Upper lobe of left lung (tissue), 6 donors: Measurements from ENCODE around the gene FBXW7. TPM values are rescaled to one million over a fixed set of nuclear protein-coding genes. Genes with fewer than 3 reads are reported as not detected.

Source experiments
- ATAC-seq, 2 donors: fragments of 200-7000 bp; cut with Tn5 transposase; one replicate each; pipeline ENCODE4 v1.9.1; 2022; ENCODE audit warnings: mild to moderate bottlenecking in 2 of 2, moderate library complexity in 2 of 2; ENCODE audit not compliant: low FRiP score in 2 of 2
- DNase-seq, 2 donors: peaks; one replicate each; pipeline ENCODE4 v3.0.0-alpha.2; 2019 to 2020
- H3K27ac ChIP-seq, 4 donors: fragments of 200-600 bp; sonication (generic); one replicate each; pipeline ENCODE4 v1.5.1; 2016 to 2019
- H3K27me3 ChIP-seq, 4 donors: fragments of 200-600 bp; sonication (generic); one replicate each; pipeline ENCODE4 v1.5.1; 2017 to 2019
- H3K36me3 ChIP-seq, 4 donors: fragments of 200-600 bp; sonication (generic); one replicate each; pipeline ENCODE4 v1.5.1; 2016 to 2019
- H3K4me1 ChIP-seq, 4 donors: fragments of 200-600 bp; sonication (generic); one replicate each; pipeline ENCODE4 v1.5.1; 2018 to 2019
- H3K4me3 ChIP-seq, 4 donors: fragments of 200-600 bp; sonication (generic); one replicate each; pipeline ENCODE4 v1.5.1; 2017 to 2019; ENCODE audit warnings: mild to moderate bottlenecking in 2 of 4, moderate library complexity in 1 of 4
- H3K9me3 ChIP-seq, 4 donors: fragments of 200-600 bp; sonication (generic); one replicate each; pipeline ENCODE4 v1.5.1; 2018 to 2019
- CTCF ChIP-seq, 6 experiments: fragments of 450-650 bp in 4 of 6; fragments of 200-600 bp in 2 of 6; sonication (generic) in 2 of 6; IDR thresholded peaks; one replicate each; pipeline ENCODE4 v1.5.1; 2016 to 2019; ENCODE audit warnings: antibody characterized with exemption in 6 of 6
- EP300 ChIP-seq, 4 donors: sonication (generic); formaldehyde crosslinking; IDR thresholded peaks; one replicate each; pipeline ENCODE4 v1.5.1; 2017; ENCODE audit warnings: antibody characterized with exemption in 4 of 4, control low read depth in 2 of 4
- POLR2A ChIP-seq, 4 donors: fragments of 450-650 bp; IDR thresholded peaks; one replicate each; pipeline ENCODE4 v1.5.1; 2016 to 2017; ENCODE audit warnings: antibody characterized with exemption in 4 of 4, mild to moderate bottlenecking in 2 of 4
- POLR2AphosphoS5 ChIP-seq, 2 donors: sonication (generic); formaldehyde crosslinking; IDR thresholded peaks; one replicate each; pipeline ENCODE4 v1.5.1; 2017; ENCODE audit warnings: antibody characterized with exemption in 2 of 2
- WGBS, 2 donors: methylation state at CpG; one replicate each; pipeline ENCODE4 v1.1.5; 2017 to 2018; 5-methylcytosine and 5-hydroxymethylcytosine counted together
- total RNA-seq, 6 donors: library from RNA; depleted of rRNA in 4 of 6; stranded (reverse); fragments of >200 nt in 4 of 6; gene quantifications; one replicate each; pipeline versions ENCODE4 v1.1.0 to v1.2.1, GENCODE V29; 2016 to 2021
- donor health status: DM: no; HTN: no; CAD: no; lungs with moderate emphysema.
- donor health status: DM: no; HTN: yes; CAD: no; lungs with severe emphysema.

The FBXW7 gene
- total RNA-seq, 6 donors from 2014 or later = 36.5 to 116 (median 52.5) TPM

- Histone ChIP-seq H3K4me1 (peaks cover 0 to 6% (median 5%) of the 10 kb centered on the region in 4 donors), H3K4me3 (no peak overlapping the region), H3K27ac (no peak overlapping the region), H3K9me3 (no peaks in the 10 kb centered on the region), H3K27me3 (no peaks in the 10 kb centered on the region), H3K36me3 (peaks cover 0 to under 1% (median 0%) of the 10 kb centered on the region in 4 donors)
- DNase-seq = no peak
- ATAC-seq = no peak
- TF ChIP-seq CTCF (IDR thresholded peaks at IDR 0.05) (no peak), EP300 (IDR thresholded peaks at IDR 0.05) (no peak), POLR2A (IDR thresholded peaks at IDR 0.05) (no peak), POLR2AphosphoS5 (IDR thresholded peaks at IDR 0.05) (no peak)
- WGBS, 2 donors = 88 to 94% methylated on average over 1 of the region's 1 CpG
These were observed 137.8 kb downstream of the FBXW7 start for GRCh38 chr4:152398060-152398459.

- Histone ChIP-seq H3K9me3 (no peaks in the 10 kb centered on the region), H3K36me3 (no peaks in the 10 kb centered on the region), H3K27me3 (no peaks in the 10 kb centered on the region), H3K4me3 (no peak overlapping the region), H3K27ac (no peak overlapping the region), H3K4me1 (peaks cover 0 to 6% (median 5%) of the 10 kb centered on the region in 4 donors)
- no peak for TF ChIP-seq EP300 (IDR thresholded peaks at IDR 0.05)
- no peak for TF ChIP-seq CTCF (IDR thresholded peaks at IDR 0.05)
- TF ChIP-seq POLR2A (IDR thresholded peaks at IDR 0.05) = no peak
- ATAC-seq = no peak
- WGBS, 2 donors = 80 to 86% methylated on average over 4 of the region's 4 CpGs
- no peak for DNase-seq
These were observed 141.1 kb downstream of the FBXW7 start for GRCh38 chr4:152394791-152395190.

- Histone ChIP-seq H3K36me3 (no peaks in the 10 kb centered on the region), H3K4me1 (no peaks in the 10 kb centered on the region), H3K4me3 (no peak overlapping the region), H3K9me3 (no peaks in the 10 kb centered on the region), H3K27me3 (no peaks in the 10 kb centered on the region), H3K27ac (no peak overlapping the region)
- 97 to 100% methylated on average over 3 of the region's 3 CpGs for WGBS, 2 donors
- ATAC-seq (no peak), DNase-seq (no peak)
- TF ChIP-seq EP300 (IDR thresholded peaks at IDR 0.05) (no peak), CTCF (IDR thresholded peaks at IDR 0.05) (no peak), POLR2A (IDR thresholded peaks at IDR 0.05) (no peak), POLR2AphosphoS5 (IDR thresholded peaks at IDR 0.05) (no peak)
These were observed 143.8 kb downstream of the FBXW7 start for GRCh38 chr4:152392079-152392478.

- no peaks in the 10 kb centered on the region for H3K27me3 ChIP-seq
- no peak overlapping the region for H3K4me3 ChIP-seq
- no peaks in the 10 kb centered on the region for H3K36me3 ChIP-seq
- no peak overlapping the region for H3K27ac ChIP-seq
- H3K9me3 ChIP-seq = no peaks in the 10 kb centered on the region
- TF ChIP-seq POLR2A (IDR thresholded peaks at IDR 0.05) (no peak), CTCF (IDR thresholded peaks at IDR 0.05) (no peak), EP300 (IDR thresholded peaks at IDR 0.05) (no peak), POLR2AphosphoS5 (IDR thresholded peaks at IDR 0.05) (no peak)
- no peak for ATAC-seq
- no peak for DNase-seq
- WGBS, 2 donors = 86 to 90% methylated on average over 1 of the region's 1 CpG
- no peaks in the 10 kb centered on the region for H3K4me1 ChIP-seq
These were observed 145.7 kb downstream of the FBXW7 start for GRCh38 chr4:152390216-152390615.

- H3K9me3 ChIP-seq = no peaks in the 10 kb centered on the region
- no peaks in the 10 kb centered on the region for H3K4me1 ChIP-seq
- DNase-seq = no peak
- WGBS, 2 donors = 82 to 90% methylated on average over 2 of the region's 2 CpGs
- H3K27ac ChIP-seq = no peak overlapping the region
- H3K36me3 ChIP-seq = no peaks in the 10 kb centered on the region
- TF ChIP-seq EP300 (IDR thresholded peaks at IDR 0.05) (no peak), POLR2A (IDR thresholded peaks at IDR 0.05) (no peak), POLR2AphosphoS5 (IDR thresholded peaks at IDR 0.05) (no peak), CTCF (IDR thresholded peaks at IDR 0.05) (no peak)
- H3K4me3 ChIP-seq = no peak overlapping the region
- no peaks in the 10 kb centered on the region for H3K27me3 ChIP-seq
- no peak for ATAC-seq
These were observed 146.5 kb downstream of the FBXW7 start for GRCh38 chr4:152389359-152389758.
